NCI-H1436 treated with DMSO at 0.1 percent for 48 hours (cell line): ENCODE measurements around the gene HJURP.

ENCODE experiments used
- DNase-seq: peaks from one replicate; lab custom pipeline; 2025; lab: John Stamatoyannopoulos, UW

The HJURP gene

GRCh38 chr2:233793465-233794127 is 60.7 kb downstream of the HJURP start:
- DNase-seq, result no peak

- DNase-seq, result no peak
These were observed 61.6 kb downstream of the HJURP start for GRCh38 chr2:233792720-233793119.

GRCh38 chr2:233791883-233792329 is 62.4 kb downstream of the HJURP start:
- DNase-seq, result no peak

- DNase-seq, result no peak
These were observed 63.0 kb downstream of the HJURP start for GRCh38 chr2:233791151-233791882.

- no peak for DNase-seq
These were observed 64.8 kb downstream of the HJURP start for GRCh38 chr2:233789554-233789953.
